CD4-positive, alpha-beta T cell (primary cell): ENCODE data around the gene BRD8. TPM values are rescaled to one million over a fixed set of nuclear protein-coding genes. Genes with fewer than 3 reads are reported as not detected.
"Not testable (repeated sequence)": the region's sequence is repeated elsewhere in the genome, so short reads cannot be mapped to it uniquely, and the experiment has no call there.

Experiments
- ATAC-seq: fragments of 200-7000 bp; cut with Tn5 transposase; one replicate; pipeline ENCODE4 v1.10.0; 2022; ENCODE audit warnings: mild to moderate bottlenecking; ENCODE audit not compliant: poor library complexity
- CTCF ChIA-PET: fragments of 350-600 bp; sonication (Branson Sonifier 250); formaldehyde crosslinking; loops from one replicate; lab custom pipeline; 2021; ENCODE audit warnings: antibody characterized with exemption, inconsistent platforms; lab: Charles Lee
- POLR2A ChIA-PET: fragments of 350-600 bp; sonication (Branson Sonifier 250); formaldehyde crosslinking; loops from one replicate; lab custom pipeline; 2021; ENCODE audit warnings: antibody characterized with exemption, inconsistent platforms; lab: Charles Lee
- DNase-seq, 14 experiments: peaks; one replicate each; pipeline ENCODE4 v3.0.0-alpha.2; 2013 to 2020; ENCODE audit warnings: mixed read lengths in 2 of 14
- H3K27ac ChIP-seq, 2 donors: one replicate each; pipeline versions ENCODE4 v1.5.1 to v1.7.0; 2013; ENCODE audit warnings: low read length in 2 of 2, low read depth in 1 of 2, mild to moderate bottlenecking in 1 of 2
- H3K27me3 ChIP-seq, 2 experiments: 1 replicate in 1 of 2; 2 replicates in 1 of 2; pipeline versions ENCODE4 v1.6.1 to v1.7.0; 2013; ENCODE audit warnings: low read length in 2 of 2, control low read depth in 1 of 2, mild to moderate bottlenecking in 1 of 2, moderate library complexity in 1 of 2; ENCODE audit not compliant: insufficient read depth in 2 of 2, control insufficient read depth in 1 of 2
- H3K36me3 ChIP-seq: one replicate; pipeline ENCODE4 v1.6.1; 2013; ENCODE audit warnings: low read length, control low read depth; ENCODE audit not compliant: insufficient read depth
- H3K4me1 ChIP-seq: one replicate; pipeline ENCODE4 v1.6.1; 2013; ENCODE audit warnings: low read length, control low read depth; ENCODE audit not compliant: insufficient read depth
- H3K4me3 ChIP-seq: one replicate; pipeline ENCODE4 v1.5.1; 2013; ENCODE audit warnings: mild to moderate bottlenecking, low read length, moderate library complexity
- H3K9me3 ChIP-seq, 2 experiments: 1 replicate in 1 of 2; 2 replicates in 1 of 2; pipeline versions ENCODE4 v1.6.1 to v1.7.0; 2013; ENCODE audit warnings: low read length in 2 of 2, mild to moderate bottlenecking in 2 of 2, control low read depth in 1 of 2, moderate library complexity in 1 of 2; ENCODE audit not compliant: control insufficient read depth in 1 of 2, insufficient read depth in 1 of 2
- H3K27ac Mint-ChIP-seq: one replicate; pipeline ENCODE4 v1.8.0; 2020; ENCODE audit warnings: mixed read lengths
- H3K27me3 Mint-ChIP-seq: one replicate; pipeline ENCODE4 v1.8.0; 2021; ENCODE audit warnings: mixed read lengths
- H3K36me3 Mint-ChIP-seq: one replicate; pipeline ENCODE4 v1.8.0; 2021; ENCODE audit warnings: low read depth, mixed read lengths
- H3K4me1 Mint-ChIP-seq: one replicate; pipeline ENCODE4 v1.8.0; 2021; ENCODE audit warnings: low read depth, mixed read lengths
- H3K4me3 Mint-ChIP-seq: one replicate; pipeline ENCODE4 v1.8.0; 2020; ENCODE audit warnings: mild to moderate bottlenecking, mixed read lengths
- H3K9me3 Mint-ChIP-seq: one replicate; pipeline ENCODE4 v1.8.0; 2020; ENCODE audit warnings: mixed read lengths
- CTCF ChIP-seq: fragments of 200-600 bp; IDR thresholded peaks from one replicate; pipeline ENCODE4 v1.8.0; 2022; ENCODE audit warnings: antibody characterized with exemption, mild to moderate bottlenecking
- intact Hi-C, 2 experiments: fragments of 100-400 bp; cut with DNase I in 1 of 2; cut with micrococcal nuclease in 1 of 2; formaldehyde crosslinking; loops; one replicate each; pipeline versions ENCODE4 v1.15.1 to v1.9.0; 2023 to 2025; cut with DNase I, micrococcal nuclease
- total RNA-seq, 174 experiments: library from RNA in 2 of 174; stranded (reverse) in 2 of 174; gene quantifications; one replicate each; pipeline ENCODE4 v1.2.3 and lab custom pipeline; 2021 to 2026

Gene BRD8
- total RNA-seq, 2 experiments from 2014 or later = 6.9 to 9.6 TPM

GRCh38 chr5:138159666-138160065 is 18.8 kb downstream of the BRD8 start:
- intact Hi-C loops = no loop called here
- ATAC-seq (no peak), DNase-seq (no peak)
- ChIA-PET CTCF (no interaction called here), POLR2A (no interaction called here)
- Mint-ChIP-seq H3K4me3 (no peak overlapping the region), H3K27me3 (no peaks in the 10 kb centered on the region), H3K27ac (no peak overlapping the region), H3K4me1 (no peaks in the 10 kb centered on the region), H3K9me3 (no peaks in the 10 kb centered on the region), H3K36me3 (peaks cover 84% of the 10 kb centered on the region)
- no peaks in the 10 kb centered on the region for H3K27me3 ChIP-seq
- H3K36me3 ChIP-seq = peaks cover 79% of the 10 kb centered on the region
- H3K4me1 ChIP-seq = no peaks in the 10 kb centered on the region
- H3K4me3 ChIP-seq = no peak overlapping the region
- H3K9me3 ChIP-seq = no peaks in the 10 kb centered on the region
- TF ChIP-seq CTCF = no peak
- H3K27ac ChIP-seq = no peak overlapping the region

GRCh38 chr5:138157626-138158025 is 20.8 kb downstream of the BRD8 start:
- CTCF ChIA-PET = no interaction called here
- TF ChIP-seq CTCF = no peak
- intact Hi-C loops = no loop called here
- H3K4me1 ChIP-seq = no peaks in the 10 kb centered on the region
- H3K4me3 Mint-ChIP-seq = no peak overlapping the region
- peaks cover 58% of the 10 kb centered on the region for H3K36me3 ChIP-seq
- no peak for ATAC-seq
- no peaks in the 10 kb centered on the region for H3K9me3 ChIP-seq
- H3K27ac Mint-ChIP-seq = no peak overlapping the region
- DNase-seq = no peak
- no peaks in the 10 kb centered on the region for H3K27me3 Mint-ChIP-seq
- H3K27ac ChIP-seq = no peak overlapping the region
- H3K9me3 Mint-ChIP-seq = no peaks in the 10 kb centered on the region
- H3K27me3 ChIP-seq = no peaks in the 10 kb centered on the region
- H3K4me1 Mint-ChIP-seq = no peaks in the 10 kb centered on the region
- POLR2A ChIA-PET = interaction anchor here (0.9 kb wide), 1 partner anchor 12 kb away, joined by 3 read pairs; no protein-coding TSS in a partner anchor
- peaks cover 64% of the 10 kb centered on the region for H3K36me3 Mint-ChIP-seq
- no peak overlapping the region for H3K4me3 ChIP-seq

GRCh38 chr5:138155977-138156376 is 22.5 kb downstream of the BRD8 start:
- H3K4me1 Mint-ChIP-seq, H3K9me3 Mint-ChIP-seq, ATAC-seq, POLR2A ChIA-PET, intact Hi-C loops, DNase-seq, H3K4me3 Mint-ChIP-seq, H3K27ac ChIP-seq, H3K27me3 ChIP-seq, CTCF ChIA-PET, H3K4me1 ChIP-seq, H3K27ac Mint-ChIP-seq, H3K27me3 Mint-ChIP-seq, H3K9me3 ChIP-seq, H3K4me3 ChIP-seq: not testable (repeated sequence)
- H3K36me3 ChIP-seq = peaks cover 42% of the 10 kb centered on the region
- H3K36me3 Mint-ChIP-seq = peaks cover 49% of the 10 kb centered on the region

GRCh38 chr5:138149530-138149929 is 28.9 kb downstream of the BRD8 start:
- Mint-ChIP-seq H3K4me3 (no peak overlapping the region), H3K27me3 (no peaks in the 10 kb centered on the region), H3K27ac (no peak overlapping the region), H3K4me1 (no peaks in the 10 kb centered on the region), H3K36me3 (no peaks in the 10 kb centered on the region), H3K9me3 (no peaks in the 10 kb centered on the region)
- intact Hi-C loops = no loop called here
- H3K27ac ChIP-seq = no peak overlapping the region
- ATAC-seq = no peak
- no peaks in the 10 kb centered on the region for H3K36me3 ChIP-seq
- H3K27me3 ChIP-seq = no peaks in the 10 kb centered on the region
- H3K4me1 ChIP-seq = no peaks in the 10 kb centered on the region
- ChIA-PET POLR2A (no interaction called here), CTCF (no interaction called here)
- no peaks in the 10 kb centered on the region for H3K9me3 ChIP-seq
- no peak for DNase-seq
- no peak for TF ChIP-seq CTCF
- H3K4me3 ChIP-seq = no peak overlapping the region
